Heart left ventricle (tissue), 16 donors: ENCODE results near the gene ZNF692. TPM values are rescaled to one million over a fixed set of nuclear protein-coding genes. Genes with fewer than 3 reads are reported as not detected.
"Not testable (repeated sequence)": the region's sequence is repeated elsewhere in the genome, so short reads cannot be mapped to it uniquely, and the experiment has no call there.

Source experiments
- ATAC-seq, 4 donors: fragments of 200-7000 bp; cut with Tn5 transposase; one replicate each; pipeline ENCODE4 v1.9.1; 2020 to 2022; ENCODE audit warnings: moderate library complexity in 4 of 4, mild to moderate bottlenecking in 3 of 4, moderate number of reproducible peaks in 1 of 4
- DNase-seq, 5 donors: peaks; one replicate each; pipeline ENCODE4 v3.0.0-alpha.2; 2020
- H3K27ac ChIP-seq, 12 donors: fragments of 200-600 bp; sonication (generic) in 4 of 12; one replicate each; pipeline versions ENCODE4 v1.5.0 to v1.8.0; 2016 to 2022; ENCODE audit warnings: mild to moderate bottlenecking in 2 of 12
- H3K27me3 ChIP-seq, 9 donors: fragments of 200-600 bp; sonication (generic) in 2 of 9; one replicate each; pipeline versions ENCODE4 v1.5.1 to v1.8.0; 2016 to 2022; ENCODE audit warnings: mild to moderate bottlenecking in 3 of 9
- H3K36me3 ChIP-seq, 9 donors: fragments of 200-600 bp; sonication (generic) in 2 of 9; one replicate each; pipeline versions ENCODE4 v1.5.0 to v1.8.0; 2018 to 2022; ENCODE audit warnings: mild to moderate bottlenecking in 2 of 9
- H3K4me1 ChIP-seq, 12 donors: fragments of 200-600 bp; sonication (generic) in 4 of 12; one replicate each; pipeline versions ENCODE4 v1.5.0 to v1.8.0; 2016 to 2022; ENCODE audit warnings: mild to moderate bottlenecking in 3 of 12
- H3K4me3 ChIP-seq, 12 donors: fragments of 200-600 bp; sonication (generic) in 4 of 12; one replicate each; pipeline versions ENCODE4 v1.5.0 to v1.8.0; 2017 to 2022; ENCODE audit warnings: mild to moderate bottlenecking in 9 of 12, moderate library complexity in 4 of 12
- H3K9me3 ChIP-seq, 12 donors: fragments of 200-600 bp; sonication (generic) in 4 of 12; one replicate each; pipeline versions ENCODE4 v1.5.0 to v1.8.0; 2016 to 2022; ENCODE audit warnings: mild to moderate bottlenecking in 1 of 12
- POLR2A ChIP-seq, 2 donors: fragments of 450-650 bp; IDR thresholded peaks; one replicate each; pipeline ENCODE4 v1.6.1; 2017; ENCODE audit warnings: antibody characterized with exemption in 2 of 2, mild to moderate bottlenecking in 2 of 2, moderate library complexity in 2 of 2
- WGBS, 4 donors: extraction: QIAGEN DNeasy Blood & Tissue Kit in 2 of 4; methylation state at CpG; one replicate each; pipeline versions ENCODE4 v1.1.5 to v1.1.7; 2013 to 2018; 5-methylcytosine and 5-hydroxymethylcytosine counted together
- intact Hi-C, 10 donors: fragments of 100-400 bp; cut with DNase I; formaldehyde crosslinking; loops; one replicate each; pipeline versions ENCODE4 v1.11.1 to v1.14.2; 2022
- polyA plus RNA-seq, 2 donors: library from polyadenylated mRNA; stranded (reverse); fragments of 200-250 nt; gene quantifications; one replicate each; pipeline ENCODE4 v1.2.3, GENCODE V29; 2013
- total RNA-seq, 9 donors: library from RNA; depleted of rRNA in 2 of 9; stranded (reverse); fragments of >200 nt in 2 of 9; fragmentation: NEBNext Ultra II Directional in 3 of 9; extraction: Animal tissue kit (Norgen Biotek cat#: 25700) in 3 of 9; gene quantifications; one replicate each; pipeline versions ENCODE4 v1.1.0 to v1.2.4, GENCODE V29; 2016 to 2023
- TF ChIP-seq, protein P1 (sequence below), 12 donors: fragments of 200-600 bp; sonication (generic) in 4 of 12; IDR thresholded peaks; one replicate each; pipeline versions ENCODE4 v1.5.0 to v1.8.0; 2018 to 2022; ENCODE audit warnings: antibody characterized with exemption in 12 of 12, mild to moderate bottlenecking in 5 of 12
- donor health status: ischemic (EF 13 %, LVEDD 7.1; RV severe dilation, severe dysfunction).
- donor health status: healthy with polysubstance abuse.
- donor health status: DM: no; HTN: yes; CAD: no.
- donor health status: DM: no; HTN: no; CAD: no.
- donor health status: ischemic (EF 25% LVEDD 6.9; RV normal size, moderate dysfunction).
- donor health status: ischemic (EF 25% LVEDD 5.7; RV mildly dilated, moderate dysfunction).
- donor health status: healthy.
- donor health status: DM: yes; HTN: yes; CAD: no.
- donor health status: ischemic (EF 35%, LVEDD 5.7; RV mildly dilated, moderate dysfunction).
- donor health status: nonischemic (EF 11% LVEDD 7.7; RV severe dilation, severe dysfunction).
- donor health status: DM: yes; HTN: yes; CAD: no.
- donor health status: PGD.
- donor health status: ischemic (EF 29% LVEDD 5.4; RV normal size, mild dysfunction).
- donor health status: nonischemic (EF 23%, LVEDD 6.1; RV moderate dilation, normal function).

ZNF692 gene
- total and polyA plus RNA-seq, 11 donors: 7.4 to 32.4 (median 14.8) TPM

DNA sequence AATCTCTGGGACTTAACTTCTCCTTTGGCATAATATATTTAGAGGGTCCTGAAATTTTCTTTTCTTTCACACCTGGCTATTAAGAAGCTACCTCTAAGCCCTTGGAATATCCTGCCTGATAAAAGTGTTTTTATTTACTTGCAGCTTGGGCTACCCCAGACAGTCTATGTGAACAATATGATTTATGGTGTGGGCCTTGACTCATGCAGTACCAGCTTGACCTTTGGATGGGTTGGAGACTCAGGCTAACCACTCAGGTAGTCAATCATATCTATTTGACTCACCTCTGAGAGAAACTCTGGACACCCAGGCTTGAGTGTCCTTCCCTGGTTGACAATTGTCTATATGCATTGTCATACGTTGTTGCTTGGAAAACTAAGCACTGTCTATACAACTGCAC, 33.7 kb upstream of the ZNF692 start:
- ATAC-seq (no peak), DNase-seq (no peak)
- 79 to 92% (median 88%) methylated on average over 1 of the region's 1 CpG for WGBS, 4 donors
- intact Hi-C loops: no loop called here
- no peaks in the 10 kb centered on the region for H3K9me3 ChIP-seq
- peaks cover 0 to 24% (median 3%) of the 10 kb centered on the region in 9 donors for H3K27me3 ChIP-seq
- H3K4me3 ChIP-seq: no peak overlapping the region
- no peaks in the 10 kb centered on the region for H3K36me3 ChIP-seq
- H3K4me1 ChIP-seq: no peaks in the 10 kb centered on the region
- no peak overlapping the region for H3K27ac ChIP-seq
- TF ChIP-seq, protein P1, sequence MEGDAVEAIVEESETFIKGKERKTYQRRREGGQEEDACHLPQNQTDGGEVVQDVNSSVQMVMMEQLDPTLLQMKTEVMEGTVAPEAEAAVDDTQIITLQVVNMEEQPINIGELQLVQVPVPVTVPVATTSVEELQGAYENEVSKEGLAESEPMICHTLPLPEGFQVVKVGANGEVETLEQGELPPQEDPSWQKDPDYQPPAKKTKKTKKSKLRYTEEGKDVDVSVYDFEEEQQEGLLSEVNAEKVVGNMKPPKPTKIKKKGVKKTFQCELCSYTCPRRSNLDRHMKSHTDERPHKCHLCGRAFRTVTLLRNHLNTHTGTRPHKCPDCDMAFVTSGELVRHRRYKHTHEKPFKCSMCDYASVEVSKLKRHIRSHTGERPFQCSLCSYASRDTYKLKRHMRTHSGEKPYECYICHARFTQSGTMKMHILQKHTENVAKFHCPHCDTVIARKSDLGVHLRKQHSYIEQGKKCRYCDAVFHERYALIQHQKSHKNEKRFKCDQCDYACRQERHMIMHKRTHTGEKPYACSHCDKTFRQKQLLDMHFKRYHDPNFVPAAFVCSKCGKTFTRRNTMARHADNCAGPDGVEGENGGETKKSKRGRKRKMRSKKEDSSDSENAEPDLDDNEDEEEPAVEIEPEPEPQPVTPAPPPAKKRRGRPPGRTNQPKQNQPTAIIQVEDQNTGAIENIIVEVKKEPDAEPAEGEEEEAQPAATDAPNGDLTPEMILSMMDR (IDR thresholded peaks at IDR 0.05): no peak
- TF ChIP-seq POLR2A (IDR thresholded peaks at IDR 0.05): no peak

- H3K27ac ChIP-seq: no peak overlapping the region
- no peaks in the 10 kb centered on the region for H3K36me3 ChIP-seq
- ATAC-seq: no peak
- DNase-seq: no peak
- peaks cover 0 to under 1% (median 0%) of the 10 kb centered on the region in 12 donors for H3K4me1 ChIP-seq
- intact Hi-C loops: no loop called here
- 94 to 97% (median 95%) methylated on average over 2 of the region's 2 CpGs for WGBS, 4 donors
- peaks cover 0 to 17% (median 0%) of the 10 kb centered on the region in 9 donors for H3K27me3 ChIP-seq
- no peak for TF ChIP-seq POLR2A (IDR thresholded peaks at IDR 0.05)
- TF ChIP-seq, protein P1 (IDR thresholded peaks at IDR 0.05): no peak
- H3K4me3 ChIP-seq: no peak overlapping the region
- no peaks in the 10 kb centered on the region for H3K9me3 ChIP-seq
Observed at GRCh38 chr1:248891758-248892157, 32.9 kb upstream of the ZNF692 start.

DNA sequence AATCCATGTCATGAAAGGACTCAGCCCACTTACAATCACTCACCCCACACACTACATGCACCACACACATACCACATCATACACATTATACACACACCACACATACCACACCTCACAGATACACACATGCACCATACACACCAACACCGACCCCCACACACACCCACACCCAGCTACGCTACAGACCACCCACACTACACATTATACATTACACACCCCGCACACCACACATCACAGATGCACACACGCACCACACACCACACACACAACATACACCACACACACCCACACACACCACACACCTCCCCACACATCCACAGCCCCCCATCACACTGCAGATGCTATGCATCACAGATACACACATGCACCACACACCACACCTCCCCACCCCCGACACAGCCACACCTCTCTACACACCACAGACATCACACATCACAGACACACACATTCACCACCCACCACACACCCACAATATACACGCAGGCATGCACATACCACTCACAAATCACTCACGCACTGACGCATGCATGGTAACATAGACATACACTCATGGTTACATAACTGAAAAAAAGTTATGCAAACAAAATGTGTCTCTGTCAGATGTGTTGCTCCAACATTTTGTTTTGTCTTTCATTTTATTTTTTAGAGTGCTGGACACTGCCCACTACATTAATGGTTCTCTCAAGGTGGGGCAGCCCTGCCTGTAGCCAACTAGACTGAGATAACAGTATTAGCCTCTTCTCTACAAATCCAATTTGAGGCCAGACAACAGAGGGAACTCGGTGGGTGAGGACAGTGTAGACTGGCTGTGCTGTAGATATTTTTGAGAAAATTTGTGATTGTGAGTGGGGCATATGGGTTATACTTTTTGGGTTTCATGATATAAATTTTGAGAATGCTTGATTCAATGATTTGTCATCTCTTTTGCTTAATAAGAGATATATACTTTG, 31.9 kb upstream of the ZNF692 start:
- H3K4me1 ChIP-seq: peaks cover 0 to 4% (median 0%) of the 10 kb centered on the region in 12 donors
- H3K27ac ChIP-seq: no peak overlapping the region
- H3K9me3 ChIP-seq: no peaks in the 10 kb centered on the region
- 90 to 93% (median 91%) methylated on average over 9 of the region's 9 CpGs for WGBS, 4 donors
- H3K36me3 ChIP-seq: no peaks in the 10 kb centered on the region
- H3K27me3 ChIP-seq: peaks cover 0 to 10% (median 0%) of the 10 kb centered on the region in 9 donors
- H3K4me3 ChIP-seq: no peak overlapping the region
- DNase-seq (no peak), ATAC-seq (no peak)
- intact Hi-C loops: no loop called here
- TF ChIP-seq, protein P1 (IDR thresholded peaks at IDR 0.05): no peak
- TF ChIP-seq POLR2A (IDR thresholded peaks at IDR 0.05): no peak

GRCh38 chr1:248889914-248890243, 31.0 kb upstream of the ZNF692 start:
- H3K36me3 ChIP-seq, H3K9me3 ChIP-seq, H3K4me1 ChIP-seq, H3K4me3 ChIP-seq, DNase-seq, H3K27ac ChIP-seq, intact Hi-C loops, ATAC-seq, H3K27me3 ChIP-seq: not testable (repeated sequence)
- WGBS, 4 donors: 74 to 82% (median 77%) methylated on average over 10 of the region's 10 CpGs
